A549 (cell line): Measurements from ENCODE around the gene RGPD8. TPM values are rescaled to one million over a fixed set of nuclear protein-coding genes. Genes with fewer than 3 reads are reported as not detected.

Source experiments
- ATAC-seq, 2 experiments: fragments of 200-7000 bp in 1 of 2; fragments of >200 bp in 1 of 2; cut with Nextera tagmentation in 1 of 2; cut with Tn5 transposase in 1 of 2; 3 replicates each; pipeline versions ENCODE4 v1.8.0 to v1.9.1; 2018 to 2020; ENCODE audit warnings: mild to moderate bottlenecking in 1 of 2, moderate library complexity in 1 of 2
- CTCF ChIA-PET: fragments of 300-600 bp; sonication (Branson Sonifier 250); formaldehyde crosslinking; extraction: SDS; loops from one replicate; lab custom pipeline; 2021; ENCODE audit warnings: antibody characterized with exemption, inconsistent platforms; lab: Yijun Ruan, JAX
- POLR2A ChIA-PET: fragments of 350-600 bp; formaldehyde crosslinking; extraction: SDS; loops from one replicate; lab custom pipeline; 2021; ENCODE audit warnings: antibody characterized with exemption, inconsistent platforms; lab: Yijun Ruan, JAX
- DNase-seq, 2 experiments: peaks; one replicate each; pipeline versions ENCODE4 v3.0.0 to v3.0.0-alpha.2; 2011 to 2016; ENCODE audit warnings: low read depth in 1 of 2, low spot score in 1 of 2
- FAIRE-seq: peaks from 2 replicates; lab custom pipeline; 2011; peaks lifted over from hg19 to GRCh38; lab: Jason Lieb, UNC
- H3K27ac ChIP-seq, 2 experiments: fragments of >200 bp; sonication (Bioruptor Twin); formaldehyde crosslinking; 3 replicates each; pipeline ENCODE4 v1.5.1; 2016 to 2017
- H3K4me1 ChIP-seq: fragments of >200 bp; sonication (Bioruptor Twin); formaldehyde crosslinking; 3 replicates; pipeline ENCODE4 v1.6.1; 2016
- H3K4me2 ChIP-seq: fragments of >200 bp; sonication (Bioruptor Twin); formaldehyde crosslinking; 3 replicates; pipeline ENCODE4 v1.6.1; 2016
- H3K4me3 ChIP-seq: fragments of >200 bp; sonication (Bioruptor Twin); formaldehyde crosslinking; 3 replicates; pipeline ENCODE4 v1.5.1; 2016
- H3K9me3 ChIP-seq: fragments of >200 bp; sonication (Bioruptor Twin); formaldehyde crosslinking; 3 replicates; pipeline ENCODE4 v1.6.1; 2016
- BHLHE40 ChIP-seq: IDR thresholded peaks from 2 replicates; pipeline ENCODE4 v1.6.1; 2012; ENCODE audit warnings: low read depth, low read length, inconsistent platforms
- CBX8 ChIP-seq: fragments of 200-600 bp; sonication (generic); IDR thresholded peaks from 2 replicates; pipeline ENCODE4 v1.6.1; 2016
- FOSB ChIP-seq: fragments of 250-450 bp; sonication (Bioruptor Pico); IDR thresholded peaks from 2 replicates; pipeline ENCODE4 v1.5.0; 2020; ENCODE audit warnings: mild to moderate bottlenecking, moderate library complexity
- FOSL2 ChIP-seq, 2 experiments: fragments of 450-650 bp in 1 of 2; fragments of >200 bp in 1 of 2; sonication (Bioruptor Twin) in 1 of 2; formaldehyde crosslinking; IDR thresholded peaks; 2 replicates each; pipeline versions ENCODE4 v1.5.0 to v1.6.1; 2016 to 2020; ENCODE audit warnings: mild to moderate bottlenecking in 1 of 2, moderate library complexity in 1 of 2
- GATA3 ChIP-seq: IDR thresholded peaks from 2 replicates; pipeline ENCODE4 v1.6.1; 2012; ENCODE audit warnings: borderline replicate concordance
- HDAC2 ChIP-seq: fragments of 200-600 bp; sonication (generic); IDR thresholded peaks from 2 replicates; pipeline ENCODE4 v1.6.1; 2016
- HOXA7 ChIP-seq: fragments of 250-450 bp; sonication (Bioruptor Pico); IDR thresholded peaks from 2 replicates; pipeline ENCODE4 v1.5.0; 2020; ENCODE audit warnings: mild to moderate bottlenecking, moderate library complexity
- HOXB5 ChIP-seq: fragments of 250-450 bp; sonication (Bioruptor Pico); IDR thresholded peaks from 2 replicates; pipeline ENCODE4 v1.5.0; 2020; ENCODE audit warnings: mild to moderate bottlenecking, moderate library complexity
- JUN ChIP-seq, 2 experiments: fragments of >200 bp; sonication (Bioruptor Twin); formaldehyde crosslinking; IDR thresholded peaks; 2 replicates in 1 of 2; 3 replicates in 1 of 2; pipeline ENCODE4 v1.6.1; 2016 to 2017
- NFE2L2 ChIP-seq: fragments of 150-350 bp; conservative IDR thresholded peaks from 2 replicates; pipeline ENCODE4 v1.6.1; 2014; ENCODE audit warnings: low read length
- NPAS2 ChIP-seq: fragments of 250-450 bp; sonication (Bioruptor Pico); IDR thresholded peaks from 2 replicates; pipeline ENCODE4 v1.8.0; 2022; ENCODE audit warnings: mild to moderate bottlenecking, moderate library complexity, borderline replicate concordance
- RAD21 ChIP-seq, 2 experiments: fragments of >200 bp in 1 of 2; sonication (Bioruptor Twin) in 1 of 2; formaldehyde crosslinking in 1 of 2; IDR thresholded peaks in 1 of 2; conservative IDR thresholded peaks in 1 of 2; 2 replicates in 1 of 2; 3 replicates in 1 of 2; pipeline ENCODE4 v1.6.1; 2012 to 2018; ENCODE audit warnings: inconsistent platforms in 1 of 2
- SMC3 ChIP-seq: fragments of >200 bp; sonication (Bioruptor Twin); formaldehyde crosslinking; IDR thresholded peaks from 3 replicates; pipeline ENCODE4 v1.6.1; 2018; ENCODE audit warnings: inconsistent platforms
- SREBF2 ChIP-seq: fragments of 450-650 bp; IDR thresholded peaks from 2 replicates; pipeline ENCODE4 v1.6.1; 2014; ENCODE audit warnings: mild to moderate bottlenecking, moderate library complexity
- TP53 ChIP-seq: fragments of 250-450 bp; sonication (Bioruptor Pico); IDR thresholded peaks from 2 replicates; pipeline ENCODE4 v1.5.0; 2021; ENCODE audit warnings: mild to moderate bottlenecking, moderate library complexity
- ZC3H11A ChIP-seq: fragments of 450-650 bp; IDR thresholded peaks from 2 replicates; pipeline ENCODE4 v1.6.1; 2014; ENCODE audit warnings: antibody characterized with exemption, mild to moderate bottlenecking
- ZSCAN20 ChIP-seq: fragments of 250-450 bp; sonication (Bioruptor Pico); IDR thresholded peaks from 2 replicates; pipeline ENCODE4 v1.8.0; 2022; ENCODE audit warnings: mild to moderate bottlenecking, moderate library complexity
- WGBS: methylation state at CpG from one replicate; pipeline ENCODE4 v1.1.6; 2017; ENCODE audit errors: missing lambda C conversion rate; 5-methylcytosine and 5-hydroxymethylcytosine counted together
- polyA plus RNA-seq, 4 experiments: library from polyadenylated mRNA; depleted of rRNA in 3 of 4; stranded (reverse); fragments of >200 nt; fragmentation: RNase III in 1 of 4; extraction: RNeasy Plus Mini Kit Qiagen cat#74134 plus additional on column Dnase treatment in 1 of 4; gene quantifications; 2 replicates in 3 of 4; 3 replicates in 1 of 4; pipeline ENCODE4 v1.2.3, GENCODE V29; 2011 to 2017
- TF ChIP-seq, protein P1 (sequence below): fragments of 150-350 bp; IDR thresholded peaks from 2 replicates; pipeline ENCODE4 v1.6.1; 2014; ENCODE audit warnings: low read depth, mild to moderate bottlenecking, low read length
- TF ChIP-seq, protein P2 (sequence below): fragments of 200-600 bp; sonication (generic); IDR thresholded peaks from 2 replicates; pipeline ENCODE4 v1.6.1; 2016; ENCODE audit warnings: antibody characterized with exemption, mild to moderate bottlenecking, moderate library complexity
- TF ChIP-seq, protein P3 (sequence below): fragments of 250-450 bp; sonication (Bioruptor Pico); IDR thresholded peaks from 2 replicates; pipeline ENCODE4 v1.5.0; 2020; ENCODE audit warnings: low read depth, mild to moderate bottlenecking, moderate library complexity
- TF ChIP-seq, protein P4 (sequence below): IDR thresholded peaks from 2 replicates; pipeline ENCODE4 v1.6.1; 2012

The RGPD8 gene
- polyA plus RNA-seq, 2 of the 4 experiments (the other 2 are of a cell fraction): 2.7 to 7.6 TPM

- TF ChIP-seq, protein P1, sequence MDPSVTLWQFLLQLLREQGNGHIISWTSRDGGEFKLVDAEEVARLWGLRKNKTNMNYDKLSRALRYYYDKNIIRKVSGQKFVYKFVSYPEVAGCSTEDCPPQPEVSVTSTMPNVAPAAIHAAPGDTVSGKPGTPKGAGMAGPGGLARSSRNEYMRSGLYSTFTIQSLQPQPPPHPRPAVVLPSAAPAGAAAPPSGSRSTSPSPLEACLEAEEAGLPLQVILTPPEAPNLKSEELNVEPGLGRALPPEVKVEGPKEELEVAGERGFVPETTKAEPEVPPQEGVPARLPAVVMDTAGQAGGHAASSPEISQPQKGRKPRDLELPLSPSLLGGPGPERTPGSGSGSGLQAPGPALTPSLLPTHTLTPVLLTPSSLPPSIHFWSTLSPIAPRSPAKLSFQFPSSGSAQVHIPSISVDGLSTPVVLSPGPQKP: no peak
- TF ChIP-seq HOXB5 (CRISPR knock-in tag) (no peak), SMC3 (no peak)
Observed at GRCh38 chr2:112454586-112454985, 21.1 kb upstream of the RGPD8 start (continued).

- Histone ChIP-seq H3K9me3 (peaks cover 13% of the 10 kb centered on the region; the same call in 2 of the 3 replicates), H3K4me1 (no peaks in the 10 kb centered on the region), H3K4me3 (no peak overlapping the region), H3K4me2 (no peak overlapping the region), H3K27ac (no peak overlapping the region)
- CTCF ChIA-PET: interaction anchor here (0.6 to 2.2 kb wide), 2 partner anchors 30 to 512 kb away, joined by 4 to 5 read pairs; no protein-coding TSS in a partner anchor
- no peak for DNase-seq
- POLR2A ChIA-PET: no interaction called here
- TF ChIP-seq, protein P2, sequence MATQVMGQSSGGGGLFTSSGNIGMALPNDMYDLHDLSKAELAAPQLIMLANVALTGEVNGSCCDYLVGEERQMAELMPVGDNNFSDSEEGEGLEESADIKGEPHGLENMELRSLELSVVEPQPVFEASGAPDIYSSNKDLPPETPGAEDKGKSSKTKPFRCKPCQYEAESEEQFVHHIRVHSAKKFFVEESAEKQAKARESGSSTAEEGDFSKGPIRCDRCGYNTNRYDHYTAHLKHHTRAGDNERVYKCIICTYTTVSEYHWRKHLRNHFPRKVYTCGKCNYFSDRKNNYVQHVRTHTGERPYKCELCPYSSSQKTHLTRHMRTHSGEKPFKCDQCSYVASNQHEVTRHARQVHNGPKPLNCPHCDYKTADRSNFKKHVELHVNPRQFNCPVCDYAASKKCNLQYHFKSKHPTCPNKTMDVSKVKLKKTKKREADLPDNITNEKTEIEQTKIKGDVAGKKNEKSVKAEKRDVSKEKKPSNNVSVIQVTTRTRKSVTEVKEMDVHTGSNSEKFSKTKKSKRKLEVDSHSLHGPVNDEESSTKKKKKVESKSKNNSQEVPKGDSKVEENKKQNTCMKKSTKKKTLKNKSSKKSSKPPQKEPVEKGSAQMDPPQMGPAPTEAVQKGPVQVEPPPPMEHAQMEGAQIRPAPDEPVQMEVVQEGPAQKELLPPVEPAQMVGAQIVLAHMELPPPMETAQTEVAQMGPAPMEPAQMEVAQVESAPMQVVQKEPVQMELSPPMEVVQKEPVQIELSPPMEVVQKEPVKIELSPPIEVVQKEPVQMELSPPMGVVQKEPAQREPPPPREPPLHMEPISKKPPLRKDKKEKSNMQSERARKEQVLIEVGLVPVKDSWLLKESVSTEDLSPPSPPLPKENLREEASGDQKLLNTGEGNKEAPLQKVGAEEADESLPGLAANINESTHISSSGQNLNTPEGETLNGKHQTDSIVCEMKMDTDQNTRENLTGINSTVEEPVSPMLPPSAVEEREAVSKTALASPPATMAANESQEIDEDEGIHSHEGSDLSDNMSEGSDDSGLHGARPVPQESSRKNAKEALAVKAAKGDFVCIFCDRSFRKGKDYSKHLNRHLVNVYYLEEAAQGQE: no peak
- TF ChIP-seq GATA3 (no peak), CBX8 (no peak), HDAC2 (no peak), TP53 (CRISPR knock-in tag) (no peak), JUN (IDR thresholded peaks at IDR 0.05) (no peak), FOSL2 (IDR thresholded peaks at IDR 0.05) (no peak), FOSL2 (CRISPR knock-in tag; IDR thresholded peaks at IDR 0.05) (no peak), RAD21 (conservative IDR thresholded peaks at IDR 0.05 in 1 of 2, IDR thresholded peaks at IDR 0.05 in 1 of 2) (no peak), HOXB5 (CRISPR knock-in tag) (no peak), NPAS2 (CRISPR knock-in tag) (no peak), ZSCAN20 (CRISPR knock-in tag) (no peak), ZC3H11A (no peak), FOSB (no peak), SREBF2 (no peak), HOXA7 (CRISPR knock-in tag) (no peak), NFE2L2 (no peak), BHLHE40 (no peak)
- TF ChIP-seq, protein P1: no peak
- TF ChIP-seq, protein P3, sequence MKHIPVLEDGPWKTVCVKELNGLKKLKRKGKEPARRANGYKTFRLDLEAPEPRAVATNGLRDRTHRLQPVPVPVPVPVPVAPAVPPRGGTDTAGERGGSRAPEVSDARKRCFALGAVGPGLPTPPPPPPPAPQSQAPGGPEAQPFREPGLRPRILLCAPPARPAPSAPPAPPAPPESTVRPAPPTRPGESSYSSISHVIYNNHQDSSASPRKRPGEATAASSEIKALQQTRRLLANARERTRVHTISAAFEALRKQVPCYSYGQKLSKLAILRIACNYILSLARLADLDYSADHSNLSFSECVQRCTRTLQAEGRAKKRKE (CRISPR knock-in tag): no peak
- TF ChIP-seq, protein P4, sequence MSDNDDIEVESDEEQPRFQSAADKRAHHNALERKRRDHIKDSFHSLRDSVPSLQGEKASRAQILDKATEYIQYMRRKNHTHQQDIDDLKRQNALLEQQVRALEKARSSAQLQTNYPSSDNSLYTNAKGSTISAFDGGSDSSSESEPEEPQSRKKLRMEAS: no peak
- FAIRE-seq: no peak
- WGBS: 76% methylated on average over 1 of the region's 1 CpG
- no peak for ATAC-seq
Observed at GRCh38 chr2:112451317-112451716, 17.9 kb upstream of the RGPD8 start.
